ENCODE results near the gene LENG1.
A peak's percentile ranks its signal among the peaks of the same experiment; 100 is the strongest.

Gene LENG1

DNA sequence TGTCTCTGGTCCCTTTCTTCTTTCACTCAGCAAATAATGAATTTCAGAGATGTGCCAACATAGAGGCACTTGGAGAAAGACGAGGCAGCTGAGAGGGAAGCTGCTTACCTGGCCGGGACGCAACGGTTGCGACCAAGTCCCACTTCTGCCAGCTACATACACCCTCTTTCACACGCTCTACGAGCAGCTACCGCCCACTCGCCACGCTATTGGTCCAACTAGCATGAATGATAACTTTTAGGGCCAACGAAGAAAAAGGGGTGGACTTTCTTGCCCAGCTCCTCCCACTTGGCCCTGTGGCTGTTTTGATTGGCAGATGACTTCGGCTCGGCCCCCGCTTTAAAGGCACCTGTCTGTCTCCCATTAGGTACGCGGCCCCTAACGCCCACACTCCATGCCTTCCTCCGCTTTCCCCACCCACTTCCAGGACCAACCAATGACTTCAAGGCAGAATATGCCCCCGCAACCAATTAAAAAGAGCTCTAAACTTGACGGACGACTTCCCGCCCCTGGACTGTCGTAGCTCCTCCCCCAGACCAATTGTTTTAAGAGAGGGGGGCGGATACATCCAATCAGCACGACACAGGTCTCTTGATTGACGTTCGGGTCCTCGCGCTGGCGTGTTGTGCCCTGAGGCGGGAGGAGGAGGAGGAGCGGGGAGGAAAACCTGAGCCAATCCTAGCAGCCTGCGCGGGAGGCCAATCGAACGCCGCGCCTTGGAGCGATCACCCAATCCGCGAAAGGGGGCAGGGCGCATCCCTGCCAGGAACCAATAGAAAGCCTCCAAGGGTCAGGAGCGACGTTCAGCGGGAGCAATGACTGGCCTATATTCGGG is 22.4 kb downstream of the LENG1 start:
- H3K27me3 Mint-ChIP-seq (ENCODE audit: low read depth): no peaks in the 10 kb centered on the region
- H3K9me3 Mint-ChIP-seq: no peaks in the 10 kb centered on the region
- peaks cover 37% of the 10 kb centered on the region for H3K4me1 Mint-ChIP-seq
- peaks cover 14% of the 10 kb centered on the region for H3K36me3 Mint-ChIP-seq (ENCODE audit: low read depth)
- H3K4me3 Mint-ChIP-seq: peak overlapping the region; percentile 85 to 88 (median 87)
- no peak for TF ChIP-seq CTCF (IDR thresholded peaks at IDR 0.05; ENCODE audit: unreplicated experiment in 3 of 3)
- peak overlapping the region; percentile 37 to 86 (median 75) for H3K27ac Mint-ChIP-seq

DNA sequence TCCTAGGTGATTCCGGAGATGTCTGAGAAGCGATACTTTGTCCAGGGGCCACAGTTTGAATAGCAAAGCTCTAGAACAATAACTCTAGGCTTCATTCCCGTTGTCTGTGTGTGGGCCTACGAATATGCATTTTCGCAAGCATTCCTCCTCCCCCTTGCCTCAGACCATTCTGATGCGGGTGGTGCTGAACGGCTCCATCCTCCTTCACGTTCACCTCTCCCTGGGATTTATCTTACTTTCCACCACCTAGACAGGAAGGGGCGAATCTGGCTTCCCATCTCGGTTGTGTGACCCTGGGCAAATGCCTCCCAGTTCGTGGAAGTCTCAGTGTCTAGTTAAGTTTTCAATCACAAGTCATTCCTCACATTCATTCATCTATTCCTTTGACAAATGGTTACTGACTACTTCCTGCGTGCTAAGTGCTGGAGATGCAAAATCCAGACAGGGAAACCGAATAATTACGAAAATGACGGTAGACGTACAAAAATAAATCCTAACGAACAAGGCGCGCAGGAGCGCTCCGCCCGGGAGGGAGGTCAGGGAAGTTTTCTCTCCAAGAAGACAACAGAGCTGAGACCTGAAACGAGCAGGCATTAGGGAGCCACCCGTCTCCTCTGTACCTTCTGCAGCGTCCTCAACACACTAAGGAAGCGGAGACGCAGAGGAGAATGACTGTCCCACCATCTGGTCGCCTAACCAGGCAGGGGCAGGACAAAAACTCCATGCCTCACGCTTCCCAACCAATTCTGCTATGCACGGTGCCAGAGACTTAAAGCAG is 23.2 kb downstream of the LENG1 start:
- no peaks in the 10 kb centered on the region for H3K27me3 Mint-ChIP-seq (ENCODE audit: low read depth)
- no peak for TF ChIP-seq CTCF (IDR thresholded peaks at IDR 0.05; ENCODE audit: unreplicated experiment in 3 of 3)
- peak overlapping the region; percentile 85 to 88 (median 87) for H3K4me3 Mint-ChIP-seq
- H3K36me3 Mint-ChIP-seq (ENCODE audit: low read depth): peaks cover 11% of the 10 kb centered on the region
- peak overlapping the region; percentile 37 to 79 (median 75) for H3K27ac Mint-ChIP-seq
- peaks cover 33% of the 10 kb centered on the region for H3K4me1 Mint-ChIP-seq
- no peaks in the 10 kb centered on the region for H3K9me3 Mint-ChIP-seq

DNA sequence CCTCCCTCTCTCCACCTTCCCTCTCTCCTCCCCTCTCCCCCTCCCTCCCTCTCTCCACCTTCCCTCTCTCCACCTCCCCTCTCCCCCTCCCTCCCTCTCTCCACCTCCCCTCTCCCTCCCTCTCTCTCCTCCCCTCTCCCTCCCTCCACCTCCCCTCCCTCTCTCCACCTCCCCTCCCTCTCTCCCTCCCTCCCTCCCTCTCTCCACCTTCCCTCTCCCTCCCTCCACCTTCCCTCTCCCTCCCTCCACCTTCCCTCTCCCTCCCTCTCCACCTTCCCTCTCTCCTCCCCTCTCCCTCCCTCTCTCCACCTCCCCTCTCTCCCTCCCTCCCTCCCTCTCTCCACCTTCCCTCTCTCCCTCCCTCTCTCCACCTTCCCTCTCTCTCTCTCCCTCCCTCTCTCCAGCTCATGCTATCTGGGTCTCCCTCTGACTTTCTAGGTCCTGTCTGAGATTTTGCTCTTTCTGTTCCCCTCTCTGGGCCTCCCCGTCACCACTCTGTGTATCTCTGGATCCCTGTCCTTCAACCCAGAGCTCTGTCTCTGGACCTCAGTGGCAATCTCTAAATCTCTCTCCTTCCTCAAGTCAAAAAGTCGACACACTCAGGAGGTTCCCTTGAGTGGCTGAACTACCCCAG is 25.4 kb downstream of the LENG1 start:
- no peak overlapping the region for H3K4me3 Mint-ChIP-seq
- H3K9me3 Mint-ChIP-seq: no peaks in the 10 kb centered on the region
- H3K36me3 Mint-ChIP-seq (ENCODE audit: low read depth): peaks cover 4% of the 10 kb centered on the region
- TF ChIP-seq CTCF (IDR thresholded peaks at IDR 0.05; ENCODE audit: unreplicated experiment in 3 of 3): no peak
- no peak overlapping the region for H3K27ac Mint-ChIP-seq
- H3K4me1 Mint-ChIP-seq: peaks cover 15% of the 10 kb centered on the region
- H3K27me3 Mint-ChIP-seq (ENCODE audit: low read depth): no peaks in the 10 kb centered on the region

DNA sequence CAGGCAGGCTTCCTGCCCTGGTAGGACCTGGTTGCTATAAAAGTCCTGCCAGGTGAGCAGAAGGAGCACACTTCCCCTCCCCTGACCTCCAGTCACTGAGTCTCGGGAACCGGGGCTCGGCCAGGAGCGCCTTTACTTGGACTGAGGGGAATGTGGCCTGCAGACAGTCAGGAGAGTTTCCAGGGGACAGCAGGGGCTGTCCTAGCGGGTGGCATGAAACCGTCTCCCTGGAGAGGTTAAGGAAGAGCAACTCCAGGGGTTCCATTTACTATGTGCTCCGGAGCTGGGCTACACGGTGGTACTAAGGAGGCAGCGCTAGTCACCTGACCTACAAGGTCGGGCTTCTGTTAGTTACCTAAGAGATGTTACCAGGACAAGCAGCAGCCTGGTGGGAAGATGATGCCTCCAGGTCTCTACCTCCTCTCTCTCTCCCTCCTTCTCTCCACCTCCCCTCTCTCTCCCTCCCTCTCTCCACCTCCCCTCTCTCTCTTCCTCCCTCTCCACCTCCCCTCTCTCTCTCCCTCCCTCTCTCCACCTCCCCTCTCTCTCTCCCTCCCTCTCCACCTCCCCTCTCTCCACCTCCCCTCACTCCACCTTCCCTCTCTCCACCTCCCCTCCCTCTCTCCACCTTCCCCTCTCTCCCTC is 26.1 kb downstream of the LENG1 start:
- no peak for TF ChIP-seq CTCF (IDR thresholded peaks at IDR 0.05; ENCODE audit: unreplicated experiment in 3 of 3)
- Mint-ChIP-seq H3K36me3 (ENCODE audit: low read depth) (peaks cover 4% of the 10 kb centered on the region), H3K4me1 (peaks cover 11% of the 10 kb centered on the region), H3K9me3 (no peaks in the 10 kb centered on the region), H3K27ac (no peak overlapping the region), H3K27me3 (ENCODE audit: low read depth) (no peaks in the 10 kb centered on the region), H3K4me3 (no peak overlapping the region)

GRCh38 chr19:54129617-54129996 is 29.9 kb downstream of the LENG1 start:
- H3K4me1 Mint-ChIP-seq: no peaks in the 10 kb centered on the region
- H3K4me3 Mint-ChIP-seq: no peak overlapping the region
- no peak overlapping the region for H3K27ac Mint-ChIP-seq
- no peaks in the 10 kb centered on the region for H3K27me3 Mint-ChIP-seq (ENCODE audit: low read depth)
- H3K36me3 Mint-ChIP-seq (ENCODE audit: low read depth): peaks cover 13% of the 10 kb centered on the region
- no peaks in the 10 kb centered on the region for H3K9me3 Mint-ChIP-seq
- TF ChIP-seq CTCF (IDR thresholded peaks at IDR 0.05; ENCODE audit: unreplicated experiment in 3 of 3): no peak
